Activated T-cell treated with anti-CD3 and anti-CD28 coated beads for 1 hour (primary cell): ENCODE data around the gene ZNF740.
A peak's percentile ranks its signal among the peaks of the same experiment; 100 is the strongest.
"Not testable (repeated sequence)": the region's sequence is repeated elsewhere in the genome, so short reads cannot be mapped to it uniquely, and the experiment has no call there.

Experiments
- DNase-seq: peaks from one replicate; pipeline ENCODE4 v3.0.0-alpha.2; 2020; ENCODE audit warnings: low read depth

ZNF740 gene, protein sequence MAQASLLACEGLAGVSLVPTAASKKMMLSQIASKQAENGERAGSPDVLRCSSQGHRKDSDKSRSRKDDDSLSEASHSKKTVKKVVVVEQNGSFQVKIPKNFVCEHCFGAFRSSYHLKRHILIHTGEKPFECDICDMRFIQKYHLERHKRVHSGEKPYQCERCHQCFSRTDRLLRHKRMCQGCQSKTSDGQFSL

DNA sequence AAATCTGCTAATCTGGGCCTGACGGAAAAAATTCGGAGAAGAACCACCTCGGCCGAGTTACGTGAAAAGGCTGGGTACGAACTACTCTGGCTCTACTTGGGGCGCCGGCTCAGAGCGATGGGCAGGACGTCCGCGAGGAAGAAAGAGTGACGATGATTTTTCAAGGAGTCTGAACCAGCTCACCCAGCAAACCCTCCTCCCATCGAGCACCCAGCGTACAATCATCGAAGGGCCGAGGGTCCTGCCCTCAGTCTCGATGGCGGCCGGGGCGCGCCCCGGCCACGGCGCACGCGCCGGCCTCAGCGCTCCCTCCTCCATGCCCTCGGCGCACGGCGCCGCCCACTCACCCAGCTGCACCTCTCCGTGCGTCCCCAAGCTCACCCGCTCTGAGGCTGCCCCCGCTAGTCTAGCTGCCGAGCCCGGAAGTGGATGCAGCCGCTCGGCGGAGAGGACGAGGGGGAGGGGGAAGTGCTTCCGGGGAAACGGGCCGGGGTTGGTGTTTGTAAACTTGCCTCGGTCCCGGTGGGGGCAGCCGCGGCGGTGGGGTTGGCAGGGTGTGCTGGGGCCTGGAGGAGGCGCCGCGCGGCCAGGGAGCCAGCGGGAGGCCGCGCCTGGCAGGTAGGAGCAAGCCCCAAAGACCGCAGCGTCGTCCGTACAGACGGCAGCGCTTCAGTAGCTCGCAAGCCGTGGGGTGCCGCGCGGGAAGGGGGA, at the start of gene ZNF740, which contains the start of gene CSAD:
TSS of gene ZNF740 (plus strand) at position 503 of the 711 bp plus-strand sequence. CDS start 1,262 bp downstream, outside the sequence.
TSS of gene CSAD (minus strand) at position 706 of the 711 bp plus-strand sequence. CDS start 7,455 bp downstream, outside the sequence.
- DNase-seq = peak; percentile 96

DNA sequence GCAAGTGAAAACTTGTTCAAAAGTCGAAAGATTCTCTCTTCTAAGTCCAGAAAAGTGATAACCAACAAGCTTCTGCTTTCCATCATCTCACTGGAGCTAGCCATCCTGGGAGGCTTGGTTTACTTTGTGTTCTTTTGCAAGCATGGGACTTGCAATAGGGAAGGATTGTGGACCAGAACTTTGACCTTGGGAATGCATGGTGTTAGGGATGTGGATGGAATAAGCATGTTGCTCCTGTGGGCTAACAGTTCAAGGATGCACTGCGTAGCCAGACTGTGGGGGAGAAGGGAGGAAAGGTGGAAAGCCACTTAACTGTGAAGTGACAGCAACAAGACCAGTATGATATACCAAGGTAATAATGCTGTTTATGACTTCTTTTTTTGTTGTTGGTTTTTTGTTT, 48.7 kb upstream of the ZNF740 start:
- no peak for DNase-seq

DNA sequence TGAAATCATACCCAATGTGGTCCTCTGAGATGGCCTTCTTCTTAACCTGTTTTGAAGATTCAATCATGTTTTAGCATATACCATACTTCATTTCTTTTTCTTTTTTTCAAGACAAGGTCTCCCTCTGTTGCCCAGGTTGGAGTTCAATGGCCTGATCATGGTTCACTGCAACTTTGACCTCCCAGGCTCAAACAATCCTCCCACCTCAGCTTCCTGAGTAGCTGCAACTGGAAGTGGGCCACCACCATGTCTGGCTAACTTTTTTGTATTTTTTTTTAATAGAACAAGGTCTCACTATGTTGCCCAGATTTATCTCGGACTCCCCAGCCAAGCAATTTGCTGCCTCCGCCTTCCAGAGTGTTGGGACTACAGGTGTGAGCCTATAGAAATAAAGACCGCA, 46.8 kb upstream of the ZNF740 start:
- DNase-seq = no peak

DNA sequence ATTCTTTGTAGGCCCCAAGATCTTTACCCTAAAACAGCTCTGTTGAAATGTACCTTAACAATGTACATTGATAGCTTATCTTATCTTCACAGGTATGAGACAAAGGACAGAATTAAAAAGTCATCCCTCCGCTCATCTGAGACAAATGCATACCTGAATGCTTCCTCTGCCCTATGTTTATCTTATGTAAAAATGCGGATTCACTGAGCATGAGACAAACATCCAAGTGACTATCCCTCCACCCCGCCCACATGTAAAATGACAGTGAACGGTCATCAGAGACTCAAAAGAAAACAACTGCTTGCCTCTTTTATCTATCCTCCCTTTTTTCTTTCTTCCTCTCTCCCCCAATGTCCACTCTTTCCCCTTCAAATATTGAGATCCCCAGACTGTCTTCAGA, 37.2 kb upstream of the ZNF740 start:
- DNase-seq = no peak

DNA sequence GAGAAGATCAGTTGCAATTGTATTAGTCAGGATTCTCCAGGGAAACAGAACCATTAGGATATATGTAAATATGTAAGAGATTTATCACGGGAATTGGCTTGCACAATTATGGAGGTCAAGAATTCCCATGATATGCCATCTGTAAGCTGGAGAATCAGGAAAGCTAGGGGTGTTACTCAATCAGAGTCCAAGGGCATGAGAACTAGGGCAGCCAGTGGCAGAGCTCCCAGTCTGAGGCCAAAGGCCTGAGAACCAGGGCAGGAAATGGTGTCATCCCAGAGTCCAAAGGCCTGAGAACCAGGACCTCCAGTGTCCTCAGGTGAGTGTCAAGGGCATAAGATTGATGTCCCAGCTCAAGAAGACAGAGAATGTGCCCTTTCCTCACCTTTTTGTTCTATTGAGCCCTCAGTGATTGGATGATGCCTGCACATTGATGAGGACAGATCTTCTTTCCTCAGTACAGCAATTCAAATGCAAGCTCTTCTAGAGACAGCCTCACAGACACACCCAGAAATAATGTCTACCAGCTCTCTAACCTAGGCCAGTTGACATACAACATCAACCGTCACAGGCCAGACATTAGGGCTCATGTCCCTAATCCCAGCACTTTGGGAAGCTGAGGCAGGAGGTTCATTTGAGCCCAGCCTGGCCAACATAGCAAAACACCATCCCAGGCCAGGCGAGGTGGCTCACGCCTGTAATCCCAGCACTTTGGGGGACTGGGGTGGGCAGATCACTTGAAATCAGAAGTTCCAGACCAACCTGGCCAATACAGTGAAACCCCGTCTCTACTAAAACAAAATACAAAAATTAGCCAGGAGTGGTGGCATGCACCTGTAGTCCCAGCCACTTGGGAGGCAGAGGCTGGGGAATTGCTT, 34.9 kb upstream of the ZNF740 start:
- no peak for DNase-seq

DNA sequence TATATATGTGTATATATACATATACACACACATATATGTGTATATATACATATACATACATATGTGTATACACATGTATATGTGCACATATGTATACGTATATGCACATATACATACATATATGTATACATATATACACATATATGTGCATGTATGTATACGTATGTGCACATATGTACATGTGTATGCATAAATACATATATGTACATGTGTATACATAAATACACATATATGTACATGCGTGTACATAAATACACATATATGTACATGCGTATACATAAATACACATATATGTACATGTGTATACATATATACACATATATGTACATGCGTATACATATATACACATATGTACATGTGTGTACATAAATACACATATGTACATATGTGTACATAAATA, 33.3 kb upstream of the ZNF740 start:
- DNase-seq = no peak

DNA sequence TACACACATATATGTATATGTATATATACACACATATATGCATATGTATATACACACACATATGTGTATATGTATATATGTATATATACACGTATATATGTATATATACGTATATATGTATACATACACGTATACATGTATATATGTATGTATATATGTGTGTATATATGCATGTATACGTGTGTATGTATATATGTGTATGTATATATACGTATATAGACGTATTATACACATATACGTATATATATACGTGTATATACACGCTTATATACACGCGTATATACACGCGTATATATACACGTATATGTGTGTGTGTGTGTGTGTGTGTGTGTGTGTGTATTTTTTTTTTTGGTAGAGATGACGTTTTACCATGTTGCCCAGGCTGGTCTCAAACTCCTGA, 32.9 kb upstream of the ZNF740 start:
- DNase-seq = no peak

DNA sequence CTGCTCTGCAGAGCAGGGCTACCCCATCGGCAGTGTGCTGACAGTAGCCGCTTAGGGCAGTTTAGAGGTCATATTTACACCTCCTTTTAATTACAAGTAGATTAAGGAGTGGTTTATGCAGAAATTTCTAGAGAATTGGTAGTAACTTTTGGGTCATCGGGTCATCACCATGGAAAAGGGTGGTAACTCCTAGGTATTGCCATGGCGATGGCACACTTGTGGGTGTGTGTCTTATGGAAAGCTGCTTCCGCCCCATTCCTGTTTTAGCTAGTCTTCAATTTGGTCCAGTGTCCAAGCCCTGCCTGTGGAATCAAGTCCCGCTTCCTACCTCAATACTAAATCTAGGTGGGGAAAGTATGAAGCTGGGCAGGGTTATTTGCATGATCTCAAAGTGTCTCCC, 29.5 kb upstream of the ZNF740 start:
- no peak for DNase-seq

DNA sequence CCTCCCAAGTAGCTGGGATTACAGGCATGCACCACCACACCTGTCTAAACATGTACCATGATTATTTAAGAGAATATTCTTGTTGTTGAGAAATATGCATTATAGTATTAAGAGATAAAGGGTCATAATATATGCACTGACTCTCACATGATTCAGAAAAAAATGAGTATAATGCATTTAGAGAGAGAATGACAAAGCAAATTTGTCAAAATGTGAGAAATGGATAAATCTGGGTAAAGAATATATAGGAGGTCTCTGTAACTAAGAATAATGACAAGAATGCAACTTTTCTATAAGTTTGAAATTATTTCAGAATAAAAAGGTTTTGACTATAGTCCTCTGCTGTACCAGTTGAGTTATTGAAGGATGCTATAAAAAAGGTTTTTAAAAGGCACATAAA, 28.1 kb upstream of the ZNF740 start:
- no peak for DNase-seq

DNA sequence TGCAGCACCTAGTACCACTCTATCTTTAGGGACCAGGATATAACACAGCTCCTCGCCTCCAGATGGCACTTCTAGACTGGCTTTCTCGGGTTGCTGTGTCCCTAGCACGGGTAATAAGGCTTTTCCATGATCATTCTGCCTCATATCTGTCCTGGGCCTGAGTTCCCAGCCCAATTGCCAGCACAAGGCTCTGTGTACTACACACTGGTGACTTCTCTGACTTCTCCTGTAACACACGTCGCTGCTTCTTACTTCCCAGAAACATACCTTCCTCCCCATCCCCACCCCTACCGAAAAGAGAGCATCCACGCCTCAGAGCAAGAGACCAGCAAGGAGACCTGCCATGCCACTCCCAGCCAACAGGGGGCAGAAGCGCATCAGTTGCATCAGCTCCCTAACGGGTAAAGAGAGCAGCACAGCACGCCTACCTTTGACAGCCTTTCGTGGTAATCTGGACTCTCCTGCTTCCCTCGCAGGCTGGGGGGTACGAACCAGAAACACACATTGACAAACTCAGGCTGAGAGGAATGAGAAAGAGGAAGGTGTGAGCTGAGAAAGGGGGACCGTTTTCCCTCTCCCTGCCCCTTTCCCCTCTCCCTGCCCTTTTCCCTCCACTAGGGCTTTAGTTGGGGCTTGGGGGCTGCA, 21.2 kb upstream of the ZNF740 start:
- DNase-seq = peak; percentile 92

DNA sequence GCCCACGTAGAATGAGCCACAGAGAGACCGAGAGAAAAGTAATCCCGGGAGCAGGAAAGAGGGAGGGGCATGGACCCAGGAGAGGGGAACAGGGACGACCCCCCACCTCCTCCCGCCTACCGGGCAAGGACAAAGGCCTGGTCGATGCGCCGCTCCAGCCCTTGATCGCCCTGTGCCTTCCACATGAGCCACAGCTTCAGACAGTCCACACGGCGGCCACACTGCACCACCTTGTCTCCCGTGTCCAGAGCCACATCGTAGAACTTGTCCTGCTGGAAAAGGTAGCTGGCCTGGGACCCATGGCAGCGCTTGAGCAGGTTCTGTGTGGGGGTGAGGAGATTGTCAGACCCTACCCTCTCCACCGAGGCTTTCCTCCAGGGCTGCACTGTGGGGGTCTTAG, 20.5 kb upstream of the ZNF740 start:
- no peak for DNase-seq

DNA sequence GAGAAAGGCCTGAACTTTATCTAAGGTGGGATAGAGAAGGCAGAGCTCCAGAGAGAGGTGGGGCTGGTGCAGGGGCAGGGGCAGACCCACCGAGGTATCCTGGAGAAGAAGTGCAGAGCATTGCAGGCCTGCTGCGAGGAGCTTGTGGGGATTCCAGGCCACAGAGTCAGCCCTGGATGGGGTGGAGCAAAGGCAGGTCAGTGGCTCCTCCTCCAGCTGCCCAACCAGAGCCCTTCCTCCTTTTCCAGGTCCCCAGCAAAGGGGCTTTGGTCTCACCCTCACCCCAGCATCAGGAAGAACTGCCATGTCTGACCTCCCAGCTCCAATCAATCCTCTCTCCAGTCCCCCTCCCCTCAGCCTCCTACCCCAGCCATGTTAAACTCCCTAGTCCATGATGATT, 19.8 kb upstream of the ZNF740 start:
- no peak for DNase-seq

DNA sequence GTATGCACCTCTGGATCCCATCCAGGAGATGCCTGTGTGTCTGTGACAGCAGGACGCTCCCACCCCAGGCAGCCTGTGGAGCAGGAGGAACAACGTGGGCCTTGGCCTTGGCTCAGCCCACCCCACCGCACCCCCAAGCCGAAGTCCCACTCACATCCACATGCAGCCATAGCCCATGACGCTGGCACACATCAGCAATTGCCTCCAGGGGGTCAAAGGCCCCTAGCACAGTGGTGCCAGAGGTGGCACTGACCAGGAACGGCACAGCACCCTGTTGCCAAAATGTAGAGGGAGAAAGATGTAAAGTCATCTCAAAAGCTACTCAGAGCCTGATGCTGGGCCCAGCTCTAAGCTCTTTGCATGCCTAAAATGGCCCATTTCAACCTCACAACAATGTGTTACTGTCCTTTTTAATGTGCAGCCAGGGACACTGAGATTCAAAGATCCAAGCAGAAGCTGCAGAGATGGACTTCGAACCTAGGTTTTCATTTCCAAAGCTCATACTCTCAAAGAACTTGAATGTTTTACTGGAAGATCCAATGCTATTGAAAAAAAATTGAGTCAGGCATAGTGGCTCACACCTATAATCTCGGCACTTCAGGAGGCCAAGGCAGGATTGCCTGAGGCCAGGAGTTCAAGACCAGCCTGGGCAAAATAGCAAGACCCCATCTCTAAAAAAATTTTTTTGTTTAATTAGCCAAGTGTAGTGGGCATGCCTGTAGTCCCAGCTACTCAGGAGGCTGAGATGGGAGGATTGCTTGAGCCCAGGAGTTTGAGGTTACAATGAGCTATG, 19.2 kb upstream of the ZNF740 start:
- DNase-seq = no peak

DNA sequence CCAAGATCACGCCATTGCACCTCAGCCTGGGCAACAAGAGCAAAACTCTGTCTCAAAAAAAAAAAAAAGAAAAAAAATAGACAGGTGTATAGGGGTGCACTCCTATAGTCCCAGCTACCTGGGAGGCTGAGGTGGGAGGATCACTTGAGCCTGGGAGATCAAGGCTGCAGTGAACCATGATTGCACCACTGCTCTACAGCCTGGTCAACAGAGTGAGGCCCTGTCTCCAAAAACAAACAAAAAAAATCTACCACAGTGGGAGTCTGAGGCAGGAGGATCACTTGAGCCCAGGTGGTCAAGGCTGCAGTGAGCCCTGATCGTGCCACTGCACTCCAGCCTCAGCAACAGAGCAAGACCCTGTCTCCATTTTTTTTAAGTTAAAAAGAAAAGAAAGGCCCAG, 17.5 kb upstream of the ZNF740 start:
- DNase-seq = not testable (repeated sequence)

DNA sequence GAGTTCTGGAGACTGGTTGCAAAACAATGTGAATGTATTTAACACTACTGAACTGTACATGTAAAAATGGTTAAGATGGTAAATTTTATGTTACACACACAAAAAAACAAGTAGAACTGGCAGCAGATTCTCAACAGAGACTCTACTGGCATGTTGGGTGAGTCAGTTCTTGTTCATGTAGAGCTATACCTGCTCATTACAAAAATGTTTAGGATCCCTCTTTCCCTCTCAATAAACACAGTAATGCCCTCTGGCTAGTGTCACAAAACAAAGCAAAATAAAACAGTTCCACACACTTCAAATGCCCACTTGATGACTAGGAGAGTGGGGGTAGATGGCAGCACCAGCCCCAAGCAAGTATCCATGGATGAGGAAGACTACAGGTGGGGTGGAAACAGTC, 13.7 kb upstream of the ZNF740 start:
- DNase-seq = no peak

DNA sequence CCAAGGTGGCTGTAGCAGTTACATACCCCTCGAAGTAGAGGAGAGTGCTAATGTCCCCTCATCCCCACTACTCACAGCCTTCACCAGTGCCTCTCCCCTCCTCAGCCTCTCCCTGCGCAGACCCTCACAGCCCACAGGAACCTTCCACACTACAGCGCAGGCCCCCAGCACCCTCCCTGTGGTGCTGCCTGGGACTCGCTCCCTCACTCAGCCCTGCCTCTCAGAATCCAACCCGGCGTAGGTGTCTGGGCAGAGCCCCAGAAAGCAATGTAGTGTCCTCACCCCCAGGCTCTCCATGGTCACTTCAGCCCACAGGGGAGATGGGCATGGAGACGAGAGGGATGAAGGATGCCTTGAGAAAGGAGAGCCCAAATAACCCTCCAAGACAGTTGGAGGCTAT, 10.9 kb upstream of the ZNF740 start:
- DNase-seq = no peak

DNA sequence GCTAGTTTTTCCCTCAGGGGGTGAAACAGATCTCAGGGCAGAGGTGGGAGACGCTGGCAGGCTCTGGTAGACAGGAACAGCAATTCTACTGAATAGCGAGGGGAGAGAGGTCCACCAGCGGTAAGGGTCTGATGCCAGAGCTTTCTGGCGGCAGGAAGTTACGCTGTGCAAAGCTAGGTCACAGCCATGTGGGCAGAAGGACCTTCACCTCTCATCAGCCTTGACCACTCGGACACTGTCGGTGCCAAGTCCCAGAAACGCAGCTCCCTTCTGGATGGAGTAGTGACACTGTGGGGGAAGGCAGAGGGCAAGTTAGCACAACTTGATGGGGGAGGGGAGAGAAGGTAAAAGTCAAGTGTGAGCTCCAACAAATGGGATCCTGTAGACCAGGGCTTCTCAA, 10.3 kb upstream of the ZNF740 start:
- DNase-seq = no peak

DNA sequence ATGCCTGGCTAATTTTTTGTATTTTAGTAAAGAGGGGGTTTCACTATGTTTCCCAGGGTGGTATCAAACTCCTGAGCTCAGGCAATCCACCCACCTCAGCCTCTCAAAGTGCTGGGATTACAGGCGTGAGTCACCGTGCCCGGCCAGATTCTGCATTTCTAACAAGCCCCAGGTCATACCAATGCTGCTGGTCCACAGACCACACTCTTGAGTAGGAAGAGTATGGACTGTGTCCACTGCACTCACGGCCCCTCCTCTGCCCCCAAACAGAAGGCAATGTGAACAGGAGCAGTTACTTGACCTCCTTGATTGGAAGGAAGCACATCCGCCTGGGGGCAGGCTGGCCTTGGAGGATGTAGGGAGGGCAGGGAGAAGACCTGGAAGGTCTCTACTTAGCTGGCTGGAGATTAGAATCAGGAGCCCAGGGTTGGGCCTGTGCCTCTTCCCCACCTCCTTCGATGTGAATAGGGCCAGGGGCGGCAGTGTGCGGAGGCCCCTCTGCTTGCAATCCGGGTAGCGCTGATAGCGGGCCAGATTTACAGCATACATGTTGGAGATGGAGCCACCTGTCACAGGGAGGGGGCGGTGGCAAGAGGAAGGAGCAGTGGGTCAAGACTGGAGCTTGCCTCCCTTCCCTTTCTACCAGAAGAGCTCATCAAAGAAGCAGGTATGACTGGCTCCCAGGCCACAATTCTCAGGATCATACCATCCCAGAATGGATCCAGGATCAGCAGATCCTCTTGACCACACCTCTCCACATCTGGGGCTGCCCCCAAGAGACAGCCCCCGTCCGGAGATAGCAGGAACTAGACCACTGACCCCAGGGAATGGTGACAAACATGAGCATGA, 9.4 kb upstream of the ZNF740 start:
- DNase-seq = no peak

DNA sequence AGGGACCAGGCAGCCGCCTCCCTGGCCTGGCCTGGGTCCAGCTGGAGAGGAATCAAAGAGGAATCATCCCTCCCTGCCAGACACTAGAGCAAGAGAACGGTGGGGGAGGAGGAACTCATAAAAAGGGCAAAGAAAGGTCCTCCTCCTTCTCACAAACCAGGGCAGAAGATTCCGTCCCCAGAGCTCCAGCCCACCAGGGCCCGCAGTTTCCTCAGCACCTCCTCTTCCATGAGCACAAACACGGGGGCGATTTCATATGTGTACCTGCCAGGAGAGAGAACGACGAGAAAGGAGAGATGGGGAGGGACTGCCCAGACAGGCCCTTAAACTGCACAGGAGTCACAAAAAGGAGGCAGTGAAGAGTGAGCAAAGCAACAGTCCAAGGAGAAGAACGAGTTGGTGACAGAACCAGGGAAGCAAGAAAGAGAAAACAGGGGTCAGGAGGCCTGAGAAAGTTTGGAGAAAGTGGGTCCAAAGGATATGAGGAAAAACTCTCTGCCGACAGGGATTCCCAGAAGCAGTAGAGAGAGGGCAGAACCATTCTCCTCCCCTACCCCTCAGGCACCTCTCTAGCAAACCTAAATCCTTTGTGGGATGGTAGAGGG, 8.7 kb upstream of the ZNF740 start:
- DNase-seq = no peak

DNA sequence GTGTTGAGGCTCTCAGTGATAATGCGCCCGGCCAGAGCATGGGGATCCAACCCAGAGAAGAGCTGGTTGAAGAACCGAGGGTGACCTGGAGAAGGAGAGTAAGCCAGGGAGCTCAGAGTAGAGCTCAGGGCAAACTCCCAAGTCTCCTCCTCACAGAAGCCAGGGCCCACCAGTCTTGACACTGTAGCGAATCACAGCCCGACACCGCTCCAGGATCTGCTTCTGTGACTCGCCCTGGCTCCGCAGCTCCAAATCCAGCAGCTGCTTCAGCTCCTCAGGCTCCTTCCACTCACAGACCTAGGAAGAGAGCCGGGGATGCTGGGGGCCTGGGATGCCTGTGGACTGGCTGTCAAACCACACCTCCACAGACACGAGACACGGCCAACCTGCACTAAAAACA, 8.2 kb upstream of the ZNF740 start:
- DNase-seq = no peak
